Measurements from ENCODE around the gene NFIA.

Gene NFIA

DNA sequence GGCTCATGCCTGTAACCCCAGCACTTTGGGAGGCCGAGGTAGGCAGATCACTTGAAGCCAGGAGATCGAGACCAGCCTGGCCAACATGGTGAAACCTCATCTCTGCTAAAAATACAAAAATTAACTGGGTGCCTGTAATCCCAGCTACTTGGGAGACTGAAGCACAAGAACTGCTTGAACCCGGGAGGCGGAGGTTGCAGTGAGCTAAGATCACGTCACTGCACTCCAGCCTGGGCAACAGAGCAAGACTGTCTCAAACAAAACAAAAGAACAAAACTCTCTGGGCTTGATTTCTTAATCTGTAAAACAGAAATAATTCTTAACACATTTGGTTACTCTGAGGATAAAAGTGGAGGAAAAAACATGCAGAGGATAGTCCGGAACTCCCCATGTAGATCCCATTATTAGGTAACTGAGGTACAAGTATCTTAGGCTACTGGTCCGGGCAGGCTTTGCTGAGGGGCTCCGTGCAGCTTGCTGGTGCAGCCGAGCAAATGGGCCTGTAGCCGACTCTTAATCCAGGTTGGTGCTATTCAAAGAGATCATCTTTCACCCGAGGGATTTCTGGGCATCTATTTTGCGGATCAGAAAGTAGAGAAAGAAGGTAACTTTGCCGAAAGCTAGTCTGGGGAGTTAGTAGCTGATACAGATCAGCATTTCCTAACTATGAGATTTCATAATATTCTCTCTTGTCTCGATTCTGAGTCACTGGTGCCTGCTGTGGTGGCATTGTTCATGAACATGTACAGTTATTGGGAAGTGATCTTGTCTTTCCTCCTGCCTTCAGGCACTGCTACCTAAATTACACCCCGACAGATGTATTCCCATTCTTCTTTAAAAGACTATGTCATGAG lies 56.8 kb downstream of the NFIA start:
- H3K9ac ChIP-seq (ENCODE audit: low read length), result no peak overlapping the region
- no peaks in the 10 kb centered on the region for H3K36me3 ChIP-seq (ENCODE audit: control insufficient read depth, low read depth, low read length)
- peaks cover 15% of the 10 kb centered on the region for H3K4me1 ChIP-seq (ENCODE audit: control insufficient read depth, low read depth, low read length)
- H3K27ac ChIP-seq (ENCODE audit: low read length), result no peak overlapping the region
- no peak overlapping the region for H3K4me3 ChIP-seq (ENCODE audit: low read length)
- H3K9me3 ChIP-seq (ENCODE audit: control insufficient read depth, low read depth, low read length), result no peaks in the 10 kb centered on the region
- H3K27me3 ChIP-seq (ENCODE audit: control insufficient read depth, insufficient read depth, low read length), result no peaks in the 10 kb centered on the region

DNA sequence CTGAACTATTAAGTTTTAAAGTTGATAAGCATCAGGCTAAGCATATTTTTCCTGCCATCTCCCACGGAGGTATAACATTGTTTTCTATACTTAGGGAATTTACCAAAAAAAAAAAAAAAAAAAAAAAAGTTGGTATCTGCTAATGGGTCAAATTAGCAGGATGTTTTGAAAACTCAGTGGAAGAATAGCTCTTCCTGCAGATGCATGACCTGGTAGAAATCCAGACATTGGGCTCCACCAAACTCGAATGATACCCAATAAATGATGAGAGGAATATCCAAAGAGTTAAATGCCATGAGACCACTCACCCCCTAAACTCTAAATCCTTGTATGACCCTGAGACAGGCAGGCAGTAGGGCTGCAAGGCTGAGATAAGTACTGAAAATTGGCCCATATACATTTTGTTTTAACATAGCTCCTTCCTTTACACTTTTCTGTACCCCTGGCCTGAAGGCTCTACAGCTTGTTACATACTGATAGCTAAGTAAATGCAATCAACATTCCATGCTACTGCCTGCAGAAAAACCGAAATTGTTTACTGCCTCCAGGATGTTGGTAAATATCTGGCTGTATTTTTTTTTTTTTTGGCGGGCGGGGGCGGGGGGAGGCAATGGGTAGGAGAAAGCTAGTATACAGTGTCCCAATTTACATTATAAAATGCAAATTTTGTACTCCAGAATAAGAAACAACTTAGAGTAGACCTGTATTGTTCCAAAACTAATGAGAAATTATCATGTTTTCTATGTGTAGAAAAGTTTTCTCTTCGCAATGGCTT lies 57.6 kb downstream of the NFIA start:
- no peak overlapping the region for H3K27ac ChIP-seq (ENCODE audit: low read length)

DNA sequence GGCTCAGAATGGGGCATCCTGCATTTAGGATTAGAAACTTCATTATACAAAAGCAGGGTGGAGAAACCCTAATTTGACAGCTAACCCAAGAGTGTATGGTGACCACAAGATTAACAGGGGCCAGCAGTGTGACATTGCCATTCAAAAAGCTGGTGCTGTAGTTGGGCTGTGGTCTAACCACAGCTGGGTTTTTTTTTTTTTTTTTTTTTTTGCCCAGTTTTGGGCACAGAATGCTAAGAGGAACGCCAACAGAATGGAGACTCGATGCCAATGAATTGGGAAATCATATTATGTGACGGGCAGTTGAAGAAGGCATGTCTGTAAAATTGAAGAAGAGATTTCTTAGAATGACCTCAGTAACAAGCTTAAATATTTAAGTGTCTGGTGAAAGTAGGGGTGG lies 58.4 kb downstream of the NFIA start:
- Histone ChIP-seq H3K27ac (ENCODE audit: low read length) (no peak overlapping the region), H3K4me1 (ENCODE audit: control insufficient read depth, low read depth, low read length) (peaks cover 15% of the 10 kb centered on the region), H3K9ac (ENCODE audit: low read length) (no peak overlapping the region), H3K4me3 (ENCODE audit: low read length) (no peak overlapping the region), H3K27me3 (ENCODE audit: control insufficient read depth, insufficient read depth, low read length) (no peaks in the 10 kb centered on the region), H3K36me3 (ENCODE audit: control insufficient read depth, low read depth, low read length) (no peaks in the 10 kb centered on the region), H3K9me3 (ENCODE audit: control insufficient read depth, low read depth, low read length) (no peaks in the 10 kb centered on the region)

More for the DNA sequence above, 57.6 kb downstream of the NFIA start:
- Histone ChIP-seq H3K4me3 (ENCODE audit: low read length) (no peak overlapping the region), H3K9me3 (ENCODE audit: control insufficient read depth, low read depth, low read length) (no peaks in the 10 kb centered on the region), H3K9ac (ENCODE audit: low read length) (no peak overlapping the region), H3K27me3 (ENCODE audit: control insufficient read depth, insufficient read depth, low read length) (no peaks in the 10 kb centered on the region), H3K4me1 (ENCODE audit: control insufficient read depth, low read depth, low read length) (peaks cover 15% of the 10 kb centered on the region), H3K36me3 (ENCODE audit: control insufficient read depth, low read depth, low read length) (no peaks in the 10 kb centered on the region)

DNA sequence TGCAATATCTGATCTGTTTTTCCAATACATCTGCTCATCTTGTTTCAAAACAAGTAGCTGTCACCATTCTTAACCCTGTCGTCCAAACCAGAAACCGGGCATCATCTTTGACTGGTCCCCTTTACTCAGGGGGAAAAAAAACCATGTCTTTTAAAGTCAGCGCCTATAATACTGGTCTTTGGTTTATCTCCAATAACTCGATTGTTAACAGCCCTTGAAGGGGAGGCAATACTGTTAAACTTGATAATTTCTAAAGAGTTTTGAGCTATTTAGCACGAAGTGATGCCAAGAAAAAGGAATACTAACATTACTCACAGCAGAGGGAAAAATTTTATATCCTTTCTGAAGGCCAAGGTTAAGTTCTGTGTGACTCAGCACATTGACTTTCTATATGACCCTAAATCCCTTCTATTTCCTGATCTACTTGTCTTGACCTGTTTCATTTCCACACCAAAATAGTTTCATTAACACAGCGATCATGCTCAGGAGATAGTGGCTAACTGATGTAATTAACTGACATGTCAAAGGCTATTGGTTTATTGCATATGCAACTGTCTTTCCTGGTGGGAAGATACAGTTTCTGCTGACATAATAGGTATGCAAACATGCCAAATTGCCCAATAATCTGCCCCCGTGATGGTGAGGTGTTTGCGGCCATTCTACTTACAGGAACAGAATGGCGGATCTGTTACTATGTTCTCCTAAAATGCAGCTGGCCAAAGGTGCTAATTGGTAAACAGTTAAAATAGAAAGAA lies 59.1 kb downstream of the NFIA start:
- H3K4me1 ChIP-seq (ENCODE audit: control insufficient read depth, low read depth, low read length), result peaks cover 15% of the 10 kb centered on the region
- no peak overlapping the region for H3K4me3 ChIP-seq (ENCODE audit: low read length)
- H3K36me3 ChIP-seq (ENCODE audit: control insufficient read depth, low read depth, low read length), result no peaks in the 10 kb centered on the region
- no peak overlapping the region for H3K27ac ChIP-seq (ENCODE audit: low read length)
- H3K9ac ChIP-seq (ENCODE audit: low read length), result no peak overlapping the region
- no peaks in the 10 kb centered on the region for H3K9me3 ChIP-seq (ENCODE audit: control insufficient read depth, low read depth, low read length)
- no peaks in the 10 kb centered on the region for H3K27me3 ChIP-seq (ENCODE audit: control insufficient read depth, insufficient read depth, low read length)

DNA sequence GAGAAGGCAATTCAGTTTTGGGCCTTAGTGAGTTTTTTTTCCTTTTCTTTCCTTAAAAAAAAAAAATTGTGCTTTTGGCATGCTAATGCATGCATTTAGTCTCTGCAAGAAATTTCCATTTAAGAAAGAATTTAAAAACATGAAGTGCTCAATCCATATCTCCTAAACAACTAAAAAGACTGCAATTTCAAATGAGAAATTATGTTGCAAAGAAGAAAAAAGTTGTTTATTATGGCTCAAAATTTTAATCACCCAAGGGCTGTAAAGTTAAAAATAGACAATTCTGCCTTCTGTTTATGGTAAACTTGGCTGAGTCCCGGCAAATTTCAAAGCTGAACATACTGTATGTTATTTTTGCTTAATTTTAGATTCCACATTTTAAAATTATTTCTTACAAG lies 59.7 kb downstream of the NFIA start:
- H3K9ac ChIP-seq (ENCODE audit: low read length), result no peak overlapping the region
- H3K4me1 ChIP-seq (ENCODE audit: control insufficient read depth, low read depth, low read length), result peaks cover 15% of the 10 kb centered on the region

DNA sequence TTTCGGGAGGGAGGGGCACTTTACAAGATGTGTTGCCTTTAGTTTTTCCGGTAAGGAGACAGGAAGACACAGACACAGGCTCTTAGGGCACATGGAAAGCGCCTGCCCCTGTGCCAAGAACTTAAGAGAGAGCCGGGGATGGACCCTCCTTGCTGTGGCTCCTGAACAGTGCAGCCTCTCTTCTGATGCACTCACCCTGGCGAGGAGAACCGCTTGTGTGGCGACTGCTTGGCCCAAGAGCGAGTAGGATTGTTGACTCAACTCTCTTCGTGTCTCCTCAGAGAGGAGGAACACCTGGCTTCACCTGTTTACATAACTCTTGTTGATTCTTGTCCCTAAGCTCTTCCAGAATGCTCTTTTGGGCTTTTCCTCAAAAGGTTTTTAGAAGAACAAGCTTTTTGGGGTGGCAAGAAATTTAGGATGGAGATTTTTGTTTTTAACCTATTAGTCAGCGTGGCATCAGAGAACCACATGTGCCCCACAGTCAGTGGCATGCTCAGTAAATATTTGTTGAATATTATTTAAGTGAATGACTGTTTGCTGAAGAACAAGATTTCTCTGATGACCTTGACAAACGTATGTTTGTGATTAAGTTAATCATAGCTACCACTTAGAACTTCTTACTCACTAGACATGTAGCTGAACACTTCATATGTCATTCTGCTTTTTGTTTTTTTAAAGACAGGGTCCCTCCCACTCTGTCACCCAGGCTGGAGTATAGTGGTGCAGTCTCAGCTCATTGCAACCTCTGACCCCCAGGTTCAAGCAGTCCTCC lies 60.6 kb downstream of the NFIA start:
- Histone ChIP-seq H3K36me3 (ENCODE audit: control insufficient read depth, low read depth, low read length) (no peaks in the 10 kb centered on the region), H3K4me3 (ENCODE audit: low read length) (no peak overlapping the region), H3K9me3 (ENCODE audit: control insufficient read depth, low read depth, low read length) (no peaks in the 10 kb centered on the region), H3K27ac (ENCODE audit: low read length) (no peak overlapping the region), H3K27me3 (ENCODE audit: control insufficient read depth, insufficient read depth, low read length) (no peaks in the 10 kb centered on the region), H3K4me1 (ENCODE audit: control insufficient read depth, low read depth, low read length) (peaks cover 15% of the 10 kb centered on the region), H3K9ac (ENCODE audit: low read length) (no peak overlapping the region)

More for the DNA sequence above, 59.7 kb downstream of the NFIA start:
- Histone ChIP-seq H3K27ac (ENCODE audit: low read length) (no peak overlapping the region), H3K9me3 (ENCODE audit: control insufficient read depth, low read depth, low read length) (no peaks in the 10 kb centered on the region), H3K4me3 (ENCODE audit: low read length) (no peak overlapping the region), H3K36me3 (ENCODE audit: control insufficient read depth, low read depth, low read length) (no peaks in the 10 kb centered on the region), H3K27me3 (ENCODE audit: control insufficient read depth, insufficient read depth, low read length) (no peaks in the 10 kb centered on the region)

DNA sequence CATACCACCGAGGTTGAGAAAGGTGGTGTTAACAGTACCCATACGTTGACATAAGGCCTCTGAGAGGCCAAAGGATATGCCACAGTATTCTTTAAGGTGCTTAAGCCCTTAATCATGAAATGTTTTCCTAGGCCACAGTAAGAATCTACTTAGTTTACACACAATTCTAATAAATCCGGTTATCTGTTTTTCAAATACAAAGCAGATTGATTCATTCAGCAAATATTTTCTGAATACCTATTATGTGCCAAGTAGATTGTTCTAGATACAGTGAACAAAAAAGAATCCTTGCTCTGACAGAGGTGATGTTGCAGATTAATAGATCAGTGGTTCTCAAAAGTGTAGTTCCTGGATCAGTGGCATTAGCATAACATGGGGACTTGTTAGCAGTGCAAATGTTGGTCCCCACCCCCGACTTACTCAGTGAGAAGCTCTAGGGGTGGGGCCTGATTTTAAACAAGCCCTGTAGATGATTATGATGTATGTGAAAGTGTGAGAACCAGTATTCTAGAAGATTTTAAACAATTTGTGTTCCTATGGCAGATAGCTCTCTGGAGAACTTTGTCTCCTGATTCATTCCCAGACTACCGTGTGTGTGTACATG lies 61.6 kb downstream of the NFIA start:
- Histone ChIP-seq H3K4me1 (ENCODE audit: control insufficient read depth, low read depth, low read length) (peaks cover 15% of the 10 kb centered on the region), H3K9ac (ENCODE audit: low read length) (no peak overlapping the region), H3K27me3 (ENCODE audit: control insufficient read depth, insufficient read depth, low read length) (no peaks in the 10 kb centered on the region), H3K4me3 (ENCODE audit: low read length) (no peak overlapping the region), H3K27ac (ENCODE audit: low read length) (no peak overlapping the region), H3K9me3 (ENCODE audit: control insufficient read depth, low read depth, low read length) (no peaks in the 10 kb centered on the region), H3K36me3 (ENCODE audit: control insufficient read depth, low read depth, low read length) (no peaks in the 10 kb centered on the region)

DNA sequence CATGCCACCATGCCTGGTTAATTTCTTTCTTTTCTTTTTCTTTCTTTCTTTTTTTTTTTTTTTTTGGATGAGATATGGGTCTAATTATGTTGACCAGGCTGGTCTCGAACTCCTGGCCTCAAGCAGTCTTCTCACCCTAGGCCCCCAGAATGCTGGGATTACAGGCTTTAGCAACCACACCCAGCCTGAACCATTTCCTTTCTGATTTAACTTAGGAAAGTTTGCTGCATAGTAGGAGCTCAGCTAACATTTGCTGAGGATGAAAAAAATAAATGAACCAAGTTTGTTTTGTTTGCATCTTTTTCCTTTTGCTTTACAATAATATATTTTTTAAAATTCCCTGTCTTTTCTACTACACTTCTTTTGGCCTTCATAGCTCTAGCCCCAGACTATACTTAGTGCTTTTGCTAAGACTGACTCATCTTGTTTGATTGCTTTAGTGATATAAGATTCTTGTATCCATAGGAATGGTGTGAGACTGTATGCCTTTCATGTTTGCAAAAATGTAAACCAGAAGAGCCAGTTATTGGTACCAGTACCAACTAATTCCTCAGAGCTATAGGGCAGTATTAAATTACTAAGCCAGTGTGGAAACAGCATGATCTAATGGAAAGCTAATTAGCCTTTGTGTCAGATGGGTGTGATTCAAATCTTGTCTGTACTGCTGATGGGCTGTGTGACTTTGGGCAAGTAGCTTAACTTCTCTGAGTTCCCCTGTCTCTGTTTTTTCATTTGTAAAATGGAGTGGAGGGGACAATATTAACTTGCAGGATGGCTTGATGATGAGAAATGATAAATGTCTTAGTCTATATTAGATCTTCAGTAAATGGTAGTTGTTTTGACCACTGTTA lies 66.9 kb downstream of the NFIA start:
- Histone ChIP-seq H3K4me3 (ENCODE audit: low read length) (no peak overlapping the region), H3K4me1 (ENCODE audit: control insufficient read depth, low read depth, low read length) (peaks cover 8% of the 10 kb centered on the region), H3K9ac (ENCODE audit: low read length) (no peak overlapping the region), H3K36me3 (ENCODE audit: control insufficient read depth, low read depth, low read length) (no peaks in the 10 kb centered on the region), H3K27me3 (ENCODE audit: control insufficient read depth, insufficient read depth, low read length) (no peaks in the 10 kb centered on the region), H3K9me3 (ENCODE audit: control insufficient read depth, low read depth, low read length) (no peaks in the 10 kb centered on the region), H3K27ac (ENCODE audit: low read length) (no peak overlapping the region)

DNA sequence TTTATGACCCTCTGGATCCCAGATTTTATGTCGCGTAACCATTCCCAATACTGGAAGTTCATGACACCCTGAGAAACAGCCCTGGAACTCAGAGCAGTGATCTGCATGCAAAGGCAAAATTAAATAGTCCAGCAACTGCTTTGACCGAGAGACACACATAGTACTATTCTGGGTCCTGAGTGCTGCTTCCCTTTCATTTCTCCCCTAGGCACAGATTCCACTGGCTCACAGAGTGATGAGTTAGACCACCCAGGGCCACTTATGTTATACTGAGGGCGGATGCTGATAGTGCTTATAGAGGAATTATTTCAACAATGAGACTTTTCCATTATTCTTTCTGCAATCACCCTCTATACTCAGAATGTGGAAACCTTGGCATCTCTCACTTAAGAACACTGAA lies 69.2 kb downstream of the NFIA start:
- H3K27ac ChIP-seq (ENCODE audit: low read length), result no peak overlapping the region
- H3K9me3 ChIP-seq (ENCODE audit: control insufficient read depth, low read depth, low read length), result no peaks in the 10 kb centered on the region
- peaks cover 8% of the 10 kb centered on the region for H3K4me1 ChIP-seq (ENCODE audit: control insufficient read depth, low read depth, low read length)
- no peak overlapping the region for H3K9ac ChIP-seq (ENCODE audit: low read length)
- H3K4me3 ChIP-seq (ENCODE audit: low read length), result no peak overlapping the region
- no peaks in the 10 kb centered on the region for H3K36me3 ChIP-seq (ENCODE audit: control insufficient read depth, low read depth, low read length)
- H3K27me3 ChIP-seq (ENCODE audit: control insufficient read depth, insufficient read depth, low read length), result no peaks in the 10 kb centered on the region

DNA sequence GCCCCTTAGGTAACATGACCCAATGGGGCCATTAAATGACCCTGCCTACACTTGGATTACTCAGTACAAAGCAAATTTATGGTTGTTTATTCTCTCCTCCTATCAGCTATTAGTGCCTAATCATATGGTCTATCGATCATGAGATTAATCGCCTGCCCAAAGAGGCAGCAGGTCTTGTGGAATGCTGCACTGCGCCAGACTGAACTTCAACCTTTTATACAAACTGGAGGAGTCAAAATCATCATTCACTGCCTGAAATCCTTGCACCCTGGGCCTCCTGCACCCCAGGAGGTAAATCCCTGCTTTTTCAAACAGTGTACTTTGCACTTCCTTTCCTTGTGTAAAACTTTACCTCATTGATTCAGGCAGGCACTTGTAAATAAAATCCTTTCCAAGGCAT lies 69.7 kb downstream of the NFIA start:
- H3K4me3 ChIP-seq (ENCODE audit: low read length), result no peak overlapping the region
- H3K4me1 ChIP-seq (ENCODE audit: control insufficient read depth, low read depth, low read length), result peaks cover 8% of the 10 kb centered on the region
- H3K36me3 ChIP-seq (ENCODE audit: control insufficient read depth, low read depth, low read length), result no peaks in the 10 kb centered on the region
- H3K9me3 ChIP-seq (ENCODE audit: control insufficient read depth, low read depth, low read length), result no peaks in the 10 kb centered on the region
- H3K9ac ChIP-seq (ENCODE audit: low read length), result no peak overlapping the region
- no peak overlapping the region for H3K27ac ChIP-seq (ENCODE audit: low read length)
- no peaks in the 10 kb centered on the region for H3K27me3 ChIP-seq (ENCODE audit: control insufficient read depth, insufficient read depth, low read length)
